Hepatocyte (in vitro differentiated cells): ENCODE results near the gene AP5B1. TPM values are rescaled to one million over a fixed set of nuclear protein-coding genes. Genes with fewer than 3 reads are reported as not detected.

Experiments
- DNase-seq: peaks from one replicate; pipeline ENCODE4 v3.0.0-alpha.2; 2016; ENCODE audit warnings: low spot score
- H2AFZ ChIP-seq: fragments of 200-600 bp; sonication (generic); 2 replicates; pipeline ENCODE4 v1.6.0; 2016; ENCODE audit warnings: antibody characterized with exemption, mild to moderate bottlenecking
- H3K27ac ChIP-seq: fragments of 200-600 bp; sonication (generic); 2 replicates; pipeline ENCODE4 v1.5.1; 2016; ENCODE audit warnings: mild to moderate bottlenecking
- H3K27me3 ChIP-seq: fragments of 200-600 bp; sonication (generic); 2 replicates; pipeline ENCODE4 v1.6.1; 2016
- H3K36me3 ChIP-seq: fragments of 200-600 bp; sonication (generic); replicated peaks from 2 replicates; pipeline ENCODE4 v1.5.1; 2016; ENCODE audit warnings: low read depth; ENCODE audit not compliant: insufficient read depth
- H3K4me1 ChIP-seq: fragments of 200-600 bp; sonication (generic); 2 replicates; pipeline ENCODE4 v1.5.1; 2016; ENCODE audit warnings: mild to moderate bottlenecking, moderate library complexity; ENCODE audit not compliant: insufficient read depth
- H3K4me2 ChIP-seq: fragments of 200-600 bp; sonication (generic); 2 replicates; pipeline ENCODE4 v1.6.0; 2016
- H3K4me3 ChIP-seq: fragments of 200-600 bp; sonication (generic); 2 replicates; pipeline ENCODE4 v1.5.1; 2016; ENCODE audit warnings: mild to moderate bottlenecking
- H3K79me2 ChIP-seq: fragments of 200-600 bp; sonication (generic); 2 replicates; pipeline ENCODE4 v1.6.0; 2017; ENCODE audit warnings: mild to moderate bottlenecking
- H3K9me2 ChIP-seq: fragments of 200-600 bp; sonication (generic); replicated peaks from 2 replicates; pipeline ENCODE4 v1.6.0; 2017; ENCODE audit warnings: mild to moderate bottlenecking; ENCODE audit not compliant: insufficient read depth
- H3K9me3 ChIP-seq: fragments of 200-600 bp; sonication (generic); 2 replicates; pipeline ENCODE4 v1.5.1; 2016; ENCODE audit warnings: low read depth, mild to moderate bottlenecking
- H4K20me1 ChIP-seq: fragments of 200-600 bp; sonication (generic); 2 replicates; pipeline ENCODE4 v1.6.0; 2016; ENCODE audit warnings: mild to moderate bottlenecking; ENCODE audit not compliant: insufficient read depth, poor library complexity, severe bottlenecking
- CTCF ChIP-seq: fragments of 200-600 bp; sonication (generic); IDR thresholded peaks from 2 replicates; pipeline ENCODE4 v1.5.1; 2016; ENCODE audit warnings: antibody characterized with exemption, mild to moderate bottlenecking; ENCODE audit not compliant: poor library complexity
- EZH2 ChIP-seq: fragments of 200-600 bp; sonication (generic); IDR thresholded peaks from 2 replicates; pipeline ENCODE4 v1.6.1; 2016; ENCODE audit warnings: antibody characterized with exemption, mild to moderate bottlenecking, borderline replicate concordance
- EZH2phosphoT487 ChIP-seq: fragments of 200-600 bp; sonication (generic); IDR thresholded peaks from one replicate; pipeline ENCODE4 v1.6.1; 2018; ENCODE audit warnings: antibody characterized with exemption, mild to moderate bottlenecking, low read depth, moderate library complexity; ENCODE audit not compliant: unreplicated experiment, severe bottlenecking
- WGBS: methylation state at CpG from one replicate; pipeline ENCODE4 v1.1.6; 2016; ENCODE audit warnings: low lambda C conversion rate; ENCODE audit errors: missing lambda C conversion rate; 5-methylcytosine and 5-hydroxymethylcytosine counted together
- polyA plus RNA-seq: library from polyadenylated mRNA; unstranded; fragments of >200 nt; fragmentation: Nextera tagmentation; extraction: Ambion mirVana; gene quantifications from 2 replicates; pipeline ENCODE4 v1.2.1, GENCODE V29; 2016
- total RNA-seq: library from RNA; depleted of rRNA; stranded (reverse); fragments of >200 nt; gene quantifications from 2 replicates; pipeline ENCODE4 v1.2.3, GENCODE V29; 2014

The AP5B1 gene
- total and polyA plus RNA-seq, 2 experiments from 2014 or later = 20.9 to 27.1 TPM

GRCh38 chr11:65785319-65786007, 4.7 kb upstream of the AP5B1 start:
- Histone ChIP-seq H3K9me2 (no peaks in the 10 kb centered on the region), H3K27me3 (peaks cover 13% of the 10 kb centered on the region), H3K4me3 (no peak overlapping the region), H3K4me1 (peaks cover 33% of the 10 kb centered on the region), H3K79me2 (peaks cover 25% of the 10 kb centered on the region), H4K20me1 (no peaks in the 10 kb centered on the region), H3K9me3 (no peaks in the 10 kb centered on the region), H3K4me2 (peak overlapping the region; percentile 92), H3K27ac (no peak overlapping the region), H2AFZ (no peak overlapping the region), H3K36me3 (no peaks in the 10 kb centered on the region)
- 77% methylated on average over 8 of the region's 8 CpGs for WGBS
- DNase-seq = no peak
- TF ChIP-seq CTCF (no peak), EZH2phosphoT487 (no peak), EZH2 (no peak)

- no peaks in the 10 kb centered on the region for H3K9me3 ChIP-seq
- peaks cover 12% of the 10 kb centered on the region for H4K20me1 ChIP-seq
- no peaks in the 10 kb centered on the region for H3K9me2 ChIP-seq
- WGBS = 91% methylated on average over 9 of the region's 9 CpGs
- H3K27me3 ChIP-seq = peaks cover 6% of the 10 kb centered on the region
- no peaks in the 10 kb centered on the region for H3K36me3 ChIP-seq
- H2AFZ ChIP-seq = no peak overlapping the region
- H3K4me3 ChIP-seq = no peak overlapping the region
- H3K4me2 ChIP-seq = no peak overlapping the region
- DNase-seq = peak; percentile 19
- H3K79me2 ChIP-seq = peaks cover 28% of the 10 kb centered on the region
- no peak overlapping the region for H3K27ac ChIP-seq
- TF ChIP-seq EZH2 = no peak
- no peak for TF ChIP-seq EZH2phosphoT487
- no peak for TF ChIP-seq CTCF
- H3K4me1 ChIP-seq = peaks cover 28% of the 10 kb centered on the region
Observed at GRCh38 chr11:65782816-65783228, 2.0 kb upstream of the AP5B1 start.

GRCh38 chr11:65781962-65782815, 1.4 kb upstream of the AP5B1 start:
- H3K9me3 ChIP-seq = no peaks in the 10 kb centered on the region
- DNase-seq = peak; percentile 19
- peaks cover 12% of the 10 kb centered on the region for H4K20me1 ChIP-seq
- H3K79me2 ChIP-seq = peaks cover 32% of the 10 kb centered on the region
- peak overlapping the region; percentile 98 for H3K4me2 ChIP-seq
- no peak overlapping the region for H2AFZ ChIP-seq
- no peaks in the 10 kb centered on the region for H3K36me3 ChIP-seq
- WGBS = 89% methylated on average over 13 of the region's 13 CpGs
- H3K27me3 ChIP-seq = peaks cover 3% of the 10 kb centered on the region
- H3K4me1 ChIP-seq = peaks cover 26% of the 10 kb centered on the region
- H3K9me2 ChIP-seq = no peaks in the 10 kb centered on the region
- H3K4me3 ChIP-seq = no peak overlapping the region
- TF ChIP-seq EZH2 (no peak), EZH2phosphoT487 (no peak), CTCF (no peak)
- peak overlapping the region; percentile 82 for H3K27ac ChIP-seq
